Medulla oblongata (tissue), 1 donor: Measurements from ENCODE around the gene PLBD2.

Source experiments
- DNase-seq: peaks from one replicate; pipeline ENCODE4 v3.0.0-alpha.2; 2015; ENCODE audit errors: extremely low spot score

PLBD2 gene

GRCh38 chr12:113358381-113359132, at the start of gene PLBD2:
TSS of gene PLBD2 (plus strand) at chr12:113358587. CDS start at chr12:113358601, 14 bp downstream.
- DNase-seq = peak; percentile 95

DNA sequence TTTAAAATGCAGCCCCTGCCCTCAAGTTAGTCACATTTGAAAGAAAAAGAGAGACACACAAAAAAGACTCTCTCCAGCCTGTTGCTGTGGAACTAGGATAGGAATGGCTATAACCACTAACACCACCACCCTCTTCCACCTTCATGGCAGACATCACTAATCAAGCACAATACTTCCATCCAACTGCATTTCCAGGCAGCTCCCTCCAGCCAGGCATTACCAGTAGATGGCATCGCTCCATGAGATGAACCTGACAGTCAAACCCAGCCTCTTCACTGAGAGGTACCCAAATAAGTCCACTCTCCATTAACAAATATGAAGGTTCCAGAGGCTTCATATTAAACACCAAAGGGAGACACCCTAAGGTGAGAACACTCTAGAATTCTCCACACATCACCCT, 47.9 kb upstream of the PLBD2 start:
- no peak for DNase-seq

DNA sequence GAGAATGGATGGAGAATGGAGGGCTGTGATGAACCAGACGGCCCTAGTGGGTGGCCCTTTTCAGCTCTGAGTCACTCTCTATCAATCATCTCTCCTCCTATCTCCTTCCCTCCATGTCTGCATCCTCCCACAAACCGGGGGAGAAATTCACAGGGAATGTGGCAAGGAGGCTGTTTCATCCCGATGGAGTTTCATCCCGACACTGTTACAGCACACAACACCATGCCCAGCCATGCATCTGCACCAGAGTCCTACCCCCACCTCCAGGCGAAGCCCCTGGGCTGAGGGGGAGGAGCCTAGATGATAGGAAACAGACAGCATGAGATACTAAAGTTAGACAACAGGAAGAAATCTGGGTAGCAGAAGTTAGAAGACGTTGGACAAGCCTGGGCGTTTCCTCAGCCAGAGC, 44.3 kb upstream of the PLBD2 start:
- no peak for DNase-seq

DNA sequence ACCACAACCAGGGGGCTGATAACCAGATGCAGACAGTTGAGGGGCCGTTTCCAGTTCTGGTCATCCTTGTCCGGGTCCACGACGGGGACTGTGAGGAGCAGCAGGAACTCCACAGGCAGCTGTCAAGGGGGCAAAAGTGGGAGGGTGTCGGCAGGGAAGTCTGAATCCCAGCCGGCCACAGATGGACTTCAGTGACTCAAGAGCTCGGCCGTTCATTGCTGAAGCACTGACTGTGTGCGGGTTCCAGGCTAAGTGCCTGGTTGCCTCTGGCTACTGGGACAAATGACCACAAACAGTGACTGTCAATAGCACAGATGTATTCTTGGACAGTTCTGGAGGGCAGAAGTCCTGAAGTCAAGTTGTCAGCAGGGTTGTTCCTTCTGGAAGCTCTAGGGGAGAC, 43.0 kb upstream of the PLBD2 start:
- peak; percentile 30 for DNase-seq

- DNase-seq = no peak
Observed at GRCh38 chr12:113316155-113316554, 42.2 kb upstream of the PLBD2 start.

- no peak for DNase-seq
Observed at GRCh38 chr12:113317122-113317521, 41.3 kb upstream of the PLBD2 start.

DNA sequence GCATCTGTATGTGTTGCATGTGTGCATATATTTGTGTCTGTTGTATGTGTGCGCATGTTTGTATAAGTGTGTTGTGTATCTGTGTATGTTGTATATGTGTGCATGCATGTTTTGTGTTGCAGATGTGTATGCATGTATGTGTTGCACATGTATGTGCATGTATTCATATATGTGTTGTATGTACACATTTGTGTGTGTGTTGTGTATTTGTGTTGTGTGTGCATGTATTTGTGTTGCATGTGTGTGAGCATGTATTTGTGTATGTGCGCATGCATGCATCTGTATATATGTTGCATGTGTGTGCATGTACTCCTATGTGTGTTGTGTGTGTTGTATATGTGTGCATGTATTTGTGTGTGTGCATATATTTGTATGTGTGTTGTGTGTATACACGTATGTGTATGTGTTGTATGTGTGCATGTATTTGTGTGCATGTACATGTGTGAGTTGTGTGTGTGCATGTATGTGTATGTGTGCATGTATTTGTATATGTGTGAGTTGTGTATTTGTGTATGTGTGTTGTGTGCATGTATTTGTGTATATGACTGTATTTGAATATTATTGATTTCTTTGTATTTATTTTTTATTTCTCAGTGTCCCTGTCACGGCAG, 40.2 kb upstream of the PLBD2 start:
- no peak for DNase-seq

DNA sequence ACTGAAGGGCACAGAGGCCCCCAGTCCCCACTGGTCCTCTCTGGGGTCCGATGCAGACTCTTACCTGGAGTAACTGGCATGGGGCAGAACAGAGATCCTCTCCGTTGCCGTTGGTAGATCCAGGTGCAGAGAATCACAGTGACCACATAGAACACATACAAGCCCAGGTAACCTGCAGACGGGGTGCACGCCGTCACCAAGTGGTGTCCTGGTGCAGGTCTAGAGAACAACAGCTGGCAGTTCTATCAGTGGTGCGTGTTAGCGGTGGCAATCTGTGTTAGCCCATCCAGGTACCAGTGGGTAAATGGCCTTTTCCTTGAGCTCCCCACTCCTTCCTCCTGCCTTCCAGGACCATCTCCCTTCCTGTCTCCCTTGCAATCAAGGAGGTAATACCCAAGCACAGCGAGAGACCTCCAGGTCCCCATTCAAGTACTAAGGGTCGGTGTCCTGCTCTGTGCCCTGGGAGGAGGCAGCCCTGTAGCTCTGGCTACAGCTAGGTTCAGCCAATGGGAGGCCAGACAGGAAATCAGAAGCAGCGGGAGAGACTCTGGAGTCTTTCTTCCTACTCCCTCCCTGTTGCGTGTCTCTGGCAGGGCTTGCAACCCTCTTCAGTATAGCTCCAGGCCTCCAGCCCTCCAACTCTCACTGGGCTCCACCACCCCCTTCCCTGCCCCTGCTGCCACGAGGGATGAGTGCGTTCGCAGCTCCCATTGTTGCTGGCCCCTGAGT, 39.3 kb upstream of the PLBD2 start:
- DNase-seq = no peak

DNA sequence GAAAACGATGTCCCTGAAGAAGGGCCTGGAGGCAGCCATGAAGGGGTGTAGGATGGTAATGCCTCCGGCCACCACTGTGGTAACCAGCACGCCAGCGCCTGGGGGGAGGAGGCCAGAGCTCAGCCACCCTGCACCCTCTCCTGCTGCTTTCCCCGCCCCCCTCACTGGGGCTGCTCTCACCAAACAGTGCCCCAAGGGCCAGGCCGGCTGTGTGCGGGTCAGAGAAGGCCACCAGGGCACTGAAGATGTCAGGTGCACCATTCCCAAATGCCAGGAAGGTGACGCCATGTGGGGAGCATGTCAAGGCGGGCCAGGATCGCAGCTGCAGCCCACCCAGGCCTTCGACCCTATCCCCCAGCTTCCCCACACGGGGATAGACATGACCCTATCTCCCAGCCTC, 38.0 kb upstream of the PLBD2 start:
- no peak for DNase-seq

DNA sequence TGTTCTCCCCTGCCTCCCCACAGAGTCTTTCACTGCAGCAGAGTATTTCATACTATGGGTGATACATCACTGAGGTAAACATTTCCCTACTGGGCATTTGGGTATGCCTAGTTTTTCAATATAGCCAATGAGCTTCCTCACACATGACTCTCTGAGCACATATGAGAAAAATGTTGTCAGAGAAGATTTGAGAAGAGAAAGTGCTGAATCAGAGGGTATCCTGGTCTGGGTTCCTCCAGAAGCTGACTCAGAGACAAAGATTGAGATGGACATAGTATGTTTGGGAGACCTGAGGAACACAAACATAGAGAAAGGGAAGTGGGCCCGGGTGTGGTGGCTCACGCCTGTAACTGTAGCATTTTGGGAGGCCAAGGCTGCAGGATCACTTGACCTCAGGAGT, 36.0 kb upstream of the PLBD2 start:
- no peak for DNase-seq

- DNase-seq = no peak
Observed at GRCh38 chr12:113325916-113326315, 32.5 kb upstream of the PLBD2 start.

GRCh38 chr12:113326775-113327395, 31.5 kb upstream of the PLBD2 start:
- no peak for DNase-seq

DNA sequence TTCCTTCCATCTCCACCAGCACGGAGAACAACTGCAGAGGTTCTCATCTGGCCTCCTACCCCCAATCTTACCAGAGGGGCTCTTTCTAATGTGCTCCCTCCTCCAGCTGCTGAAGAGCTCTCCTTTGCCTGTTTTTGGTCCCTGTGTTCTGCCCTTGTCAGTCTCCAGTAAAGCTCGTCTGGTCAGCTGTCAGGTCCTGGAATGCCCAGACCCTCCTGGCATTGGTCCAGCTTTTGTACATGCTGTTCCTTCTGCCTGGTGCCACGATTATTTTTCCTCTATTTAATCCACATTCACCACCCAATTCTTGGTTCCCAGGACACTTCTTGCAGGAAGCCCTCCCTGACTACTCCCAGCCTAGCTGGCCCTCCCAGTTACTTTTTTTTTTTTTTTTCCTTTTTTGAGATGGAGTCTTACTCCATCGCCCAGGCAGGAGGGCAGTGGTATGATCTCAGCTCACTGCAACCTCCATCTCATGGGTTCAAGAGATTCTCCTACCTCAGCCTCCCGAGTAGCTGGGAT, 30.0 kb upstream of the PLBD2 start:
- no peak for DNase-seq

DNA sequence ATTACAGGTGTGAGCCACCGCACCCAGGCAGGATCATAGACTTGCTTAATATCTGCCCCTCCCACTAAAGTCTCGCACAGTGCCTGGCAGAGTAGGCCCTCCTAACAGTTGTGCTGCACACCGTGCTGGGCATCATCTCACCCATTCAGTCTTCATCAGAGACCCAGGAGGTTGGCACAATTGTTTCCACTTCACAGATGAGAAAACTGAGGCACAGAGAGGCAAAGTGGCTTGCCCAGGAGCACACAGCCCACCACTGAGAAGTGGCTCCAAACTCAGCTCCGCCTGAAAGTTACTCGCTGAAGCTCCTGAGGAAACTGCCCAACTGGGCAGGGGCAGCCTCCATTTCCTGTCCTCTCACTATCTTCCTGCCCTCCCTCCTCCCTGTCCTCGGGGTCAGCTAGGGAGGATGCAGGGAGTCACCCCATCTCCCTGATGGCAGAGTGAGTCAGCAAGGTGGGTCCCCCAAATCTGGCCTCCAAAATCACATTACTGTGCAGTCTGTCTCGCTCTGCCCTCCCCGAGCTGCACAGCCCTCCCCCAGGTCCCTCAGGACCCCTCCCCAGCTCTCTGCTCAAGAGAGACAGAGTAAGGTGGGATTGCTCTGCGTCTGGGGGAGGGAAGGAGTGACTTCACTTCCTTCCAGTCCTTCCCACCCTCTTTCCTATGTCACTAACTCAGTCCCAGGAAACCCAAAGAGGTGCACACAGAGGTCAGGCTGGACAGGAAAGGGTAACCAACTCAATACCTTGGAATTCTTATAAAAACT, 29.2 kb upstream of the PLBD2 start:
- no peak for DNase-seq

DNA sequence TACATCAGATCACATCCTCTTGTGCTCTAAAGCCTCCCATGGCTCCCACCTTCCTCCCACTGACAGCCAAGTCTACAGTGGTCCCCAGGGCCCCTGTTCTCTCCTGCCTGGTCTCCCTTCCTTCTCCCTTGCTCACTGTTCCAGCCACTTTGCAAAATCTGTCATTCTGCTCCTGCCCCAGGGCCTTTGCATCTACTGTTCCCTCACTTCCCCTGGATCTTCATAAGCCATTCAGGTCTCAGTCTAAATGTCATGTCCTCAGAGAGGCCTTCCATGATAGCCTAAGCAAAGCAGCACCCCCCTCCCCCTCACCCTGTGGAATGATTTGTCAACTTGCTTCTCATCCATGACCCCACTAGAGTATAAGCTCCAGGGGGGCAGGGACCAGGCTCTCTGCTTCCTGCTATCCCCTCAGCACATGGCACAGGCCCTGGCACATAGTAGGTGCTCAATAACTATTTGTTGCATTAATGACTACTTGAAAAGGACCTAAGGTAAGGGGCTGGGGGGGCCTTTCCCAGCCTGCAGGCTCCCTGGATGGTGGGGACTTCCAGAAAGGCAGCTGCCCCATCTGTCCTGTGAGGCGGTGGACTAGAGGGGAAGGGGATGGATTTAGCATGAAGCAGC, 28.5 kb upstream of the PLBD2 start:
- no peak for DNase-seq

DNA sequence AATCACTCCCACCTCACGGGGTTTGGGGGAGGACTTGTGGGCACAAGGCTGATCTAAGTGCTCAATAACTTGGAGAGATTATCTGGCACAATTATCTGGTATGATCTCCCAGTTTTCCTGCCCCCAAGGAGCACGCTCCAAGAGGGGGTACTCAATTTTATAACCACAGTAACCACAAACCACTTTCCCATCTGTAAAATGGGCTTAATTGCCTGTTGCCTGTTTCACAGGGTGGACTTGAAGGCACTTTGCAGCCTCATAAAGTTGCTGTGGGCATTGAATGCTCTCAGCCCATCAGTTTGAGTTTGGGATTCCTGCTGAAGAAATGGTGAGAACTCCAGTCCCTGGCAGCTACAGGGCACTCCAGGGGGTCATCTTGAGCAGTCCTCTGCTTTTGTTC, 27.9 kb upstream of the PLBD2 start:
- no peak for DNase-seq

GRCh38 chr12:113332688-113333417, 25.5 kb upstream of the PLBD2 start:
- DNase-seq = no peak

DNA sequence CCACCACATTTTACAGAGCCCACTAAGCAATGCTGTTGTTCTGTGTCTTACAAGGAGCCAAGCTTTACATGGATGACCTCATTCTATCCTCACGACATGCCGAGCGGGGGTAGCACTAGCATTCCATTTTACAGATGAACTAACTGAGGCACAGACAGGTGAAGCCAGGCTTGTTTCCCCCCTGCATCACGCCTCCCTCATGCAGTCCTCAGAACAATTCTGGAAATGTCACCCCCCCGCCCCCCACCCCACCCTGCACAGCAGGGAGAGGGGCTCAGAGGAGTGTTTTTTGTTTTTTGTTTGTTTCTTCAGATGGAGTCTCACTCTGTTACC, 25.0 kb upstream of the PLBD2 start:
- no peak for DNase-seq

GRCh38 chr12:113333877-113334785, 24.3 kb upstream of the PLBD2 start:
- peak; percentile 38 for DNase-seq
